LNCAP (cell line): ENCODE results near the gene ENOPH1.

ENCODE experiments used
- TF ChIP-seq, protein P1 (sequence below): fragments of 450-650 bp; IDR thresholded peaks from 2 replicates; pipeline ENCODE4 v1.5.1; 2017; ENCODE audit warnings: mild to moderate bottlenecking

ENOPH1 gene

DNA sequence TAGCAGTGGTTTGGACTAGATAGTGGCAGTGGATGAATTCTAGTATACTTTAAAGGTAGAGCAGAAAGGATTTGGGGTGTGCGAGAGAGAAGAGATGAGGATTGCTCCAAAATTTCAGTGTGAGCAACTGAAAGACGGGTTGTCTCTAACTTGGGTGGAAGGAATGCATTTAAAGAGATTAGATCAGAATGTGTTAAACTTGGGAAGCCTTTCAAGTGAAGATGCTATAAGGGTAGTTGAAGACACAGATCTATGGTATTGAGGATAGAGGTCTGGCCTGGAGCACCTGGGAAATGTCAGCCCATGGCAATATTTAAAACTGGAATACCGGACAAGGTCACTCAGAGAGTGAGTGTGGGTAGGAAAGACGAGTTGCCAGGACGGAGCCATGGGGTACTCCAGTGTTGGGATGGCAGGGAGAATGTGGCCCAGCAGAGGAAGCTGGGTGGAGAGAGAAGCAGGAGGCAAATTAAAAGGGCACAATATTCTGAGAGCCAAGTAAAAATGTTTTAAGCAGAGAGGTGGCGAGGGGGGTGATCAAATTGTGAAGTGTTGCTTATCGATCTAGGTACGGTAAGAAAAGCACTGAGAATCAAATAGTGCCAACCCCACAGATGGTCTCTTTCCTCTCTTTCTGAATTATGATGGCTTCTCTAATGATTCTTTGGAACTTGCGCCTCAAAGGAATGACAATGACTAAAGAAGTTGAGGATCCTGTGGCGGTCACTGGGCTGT is 50.5 kb downstream of the ENOPH1 start:
- TF ChIP-seq, protein P1, sequence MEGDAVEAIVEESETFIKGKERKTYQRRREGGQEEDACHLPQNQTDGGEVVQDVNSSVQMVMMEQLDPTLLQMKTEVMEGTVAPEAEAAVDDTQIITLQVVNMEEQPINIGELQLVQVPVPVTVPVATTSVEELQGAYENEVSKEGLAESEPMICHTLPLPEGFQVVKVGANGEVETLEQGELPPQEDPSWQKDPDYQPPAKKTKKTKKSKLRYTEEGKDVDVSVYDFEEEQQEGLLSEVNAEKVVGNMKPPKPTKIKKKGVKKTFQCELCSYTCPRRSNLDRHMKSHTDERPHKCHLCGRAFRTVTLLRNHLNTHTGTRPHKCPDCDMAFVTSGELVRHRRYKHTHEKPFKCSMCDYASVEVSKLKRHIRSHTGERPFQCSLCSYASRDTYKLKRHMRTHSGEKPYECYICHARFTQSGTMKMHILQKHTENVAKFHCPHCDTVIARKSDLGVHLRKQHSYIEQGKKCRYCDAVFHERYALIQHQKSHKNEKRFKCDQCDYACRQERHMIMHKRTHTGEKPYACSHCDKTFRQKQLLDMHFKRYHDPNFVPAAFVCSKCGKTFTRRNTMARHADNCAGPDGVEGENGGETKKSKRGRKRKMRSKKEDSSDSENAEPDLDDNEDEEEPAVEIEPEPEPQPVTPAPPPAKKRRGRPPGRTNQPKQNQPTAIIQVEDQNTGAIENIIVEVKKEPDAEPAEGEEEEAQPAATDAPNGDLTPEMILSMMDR: no peak

DNA sequence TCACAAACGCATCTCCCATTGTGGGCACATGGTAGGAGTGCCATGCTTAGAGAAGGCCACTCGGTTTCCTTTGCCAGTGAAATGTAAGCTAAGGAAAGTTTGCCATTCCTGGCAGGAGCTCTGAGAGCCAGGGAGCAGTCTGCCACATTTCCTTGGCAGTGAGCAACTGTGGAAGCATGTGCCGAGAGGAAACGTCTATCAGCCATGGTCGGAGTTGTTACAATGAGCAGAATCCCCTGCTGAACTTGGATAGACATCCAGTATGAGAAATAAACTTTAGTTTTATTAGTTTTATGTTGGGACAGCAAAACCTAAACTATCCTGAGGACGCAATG is 51.1 kb downstream of the ENOPH1 start:
- TF ChIP-seq, protein P1: no peak

DNA sequence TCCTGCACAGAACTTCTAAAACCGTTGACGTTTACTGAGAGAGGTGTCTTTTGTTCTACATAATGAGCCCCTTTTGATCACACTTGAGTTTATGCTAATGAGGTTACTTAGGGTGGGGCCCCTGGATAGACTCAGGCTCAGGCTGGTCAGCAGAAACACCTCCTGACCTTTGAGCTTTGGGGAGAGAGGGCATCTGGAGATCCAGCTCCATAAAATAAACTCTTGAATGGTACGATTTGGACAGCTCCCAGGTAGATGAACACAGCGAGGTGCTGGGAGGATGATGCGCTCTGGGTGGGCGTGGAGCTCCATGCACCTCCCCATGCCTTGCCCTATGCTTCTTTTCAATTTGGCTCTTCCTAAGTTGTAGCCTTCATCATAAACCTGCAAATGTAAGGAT is 52.0 kb downstream of the ENOPH1 start:
- TF ChIP-seq, protein P1: no peak

DNA sequence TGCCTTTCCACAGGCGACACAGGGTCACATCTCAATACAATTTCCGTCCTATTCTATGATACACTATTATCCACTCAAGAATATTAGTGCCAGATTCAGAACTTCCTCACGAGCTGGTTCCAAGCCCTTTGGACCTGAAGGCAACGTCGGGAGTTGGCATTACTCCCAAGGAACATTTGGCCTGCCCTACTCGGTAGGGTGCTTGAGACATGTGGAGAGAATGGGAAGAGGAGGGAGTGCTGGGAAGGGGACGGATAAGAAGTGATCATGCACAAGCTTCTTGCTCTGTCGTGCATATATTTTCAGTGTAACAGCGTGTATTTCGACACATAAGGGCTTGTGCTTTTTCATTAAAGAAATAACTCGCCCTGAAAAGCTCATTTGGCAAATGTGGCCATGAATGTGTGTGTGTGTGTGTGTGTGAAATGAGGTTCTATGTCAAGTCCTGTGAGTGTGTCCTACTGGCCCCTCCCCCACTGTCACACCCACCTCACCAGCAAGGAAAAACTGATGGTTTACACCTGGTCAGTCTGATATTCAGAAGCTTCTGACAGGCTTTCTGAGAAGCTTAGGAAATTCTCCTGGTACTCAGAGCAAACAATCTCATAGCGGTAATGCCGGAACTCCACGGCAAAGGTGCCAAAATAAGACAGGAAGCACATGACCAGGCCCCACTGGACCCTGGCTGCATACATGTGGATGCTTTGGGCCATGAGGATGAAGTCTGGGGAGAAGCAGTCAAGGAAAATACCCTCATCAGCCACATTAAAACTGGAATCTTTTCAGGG is 54.8 kb downstream of the ENOPH1 start:
- TF ChIP-seq, protein P1: no peak

DNA sequence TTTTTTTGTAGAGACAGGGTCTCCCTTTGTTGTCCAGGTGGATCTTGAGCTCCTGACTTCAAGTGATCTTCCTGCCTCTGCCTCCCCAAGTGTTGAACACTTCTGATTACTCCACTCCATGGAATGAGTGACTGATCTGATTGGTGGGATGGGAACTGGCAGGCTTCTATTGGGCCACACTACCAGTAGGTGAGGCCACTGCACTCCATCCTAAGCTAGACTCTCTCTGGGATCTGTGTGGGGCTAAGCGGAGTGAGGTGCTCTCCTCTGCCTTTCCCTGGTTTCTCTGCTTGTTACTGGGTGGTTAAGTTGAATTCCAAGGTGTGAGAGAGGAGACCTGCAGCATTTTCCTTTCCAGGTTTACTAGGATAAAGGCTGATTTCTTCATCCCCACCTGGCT is 58.7 kb downstream of the ENOPH1 start:
- TF ChIP-seq, protein P1: no peak

DNA sequence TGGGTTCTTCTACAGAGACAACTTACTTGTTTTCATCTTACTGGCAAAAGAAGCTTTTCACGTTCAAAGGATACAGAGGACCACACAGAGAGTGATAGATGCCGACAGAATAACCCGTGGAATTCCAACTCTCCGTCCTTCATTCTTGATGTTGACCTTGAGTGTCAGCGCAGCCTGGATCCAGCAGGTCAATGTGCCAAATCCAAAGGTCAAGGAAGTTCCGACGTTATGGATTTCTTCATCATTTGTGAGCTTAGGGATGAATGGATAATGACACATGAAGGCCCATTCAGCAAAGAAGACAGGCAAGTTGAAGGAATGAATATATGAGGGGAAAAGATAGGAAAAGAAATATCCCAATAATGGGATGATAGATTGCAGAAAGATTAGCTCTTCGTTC is 59.6 kb downstream of the ENOPH1 start:
- TF ChIP-seq, protein P1: no peak

DNA sequence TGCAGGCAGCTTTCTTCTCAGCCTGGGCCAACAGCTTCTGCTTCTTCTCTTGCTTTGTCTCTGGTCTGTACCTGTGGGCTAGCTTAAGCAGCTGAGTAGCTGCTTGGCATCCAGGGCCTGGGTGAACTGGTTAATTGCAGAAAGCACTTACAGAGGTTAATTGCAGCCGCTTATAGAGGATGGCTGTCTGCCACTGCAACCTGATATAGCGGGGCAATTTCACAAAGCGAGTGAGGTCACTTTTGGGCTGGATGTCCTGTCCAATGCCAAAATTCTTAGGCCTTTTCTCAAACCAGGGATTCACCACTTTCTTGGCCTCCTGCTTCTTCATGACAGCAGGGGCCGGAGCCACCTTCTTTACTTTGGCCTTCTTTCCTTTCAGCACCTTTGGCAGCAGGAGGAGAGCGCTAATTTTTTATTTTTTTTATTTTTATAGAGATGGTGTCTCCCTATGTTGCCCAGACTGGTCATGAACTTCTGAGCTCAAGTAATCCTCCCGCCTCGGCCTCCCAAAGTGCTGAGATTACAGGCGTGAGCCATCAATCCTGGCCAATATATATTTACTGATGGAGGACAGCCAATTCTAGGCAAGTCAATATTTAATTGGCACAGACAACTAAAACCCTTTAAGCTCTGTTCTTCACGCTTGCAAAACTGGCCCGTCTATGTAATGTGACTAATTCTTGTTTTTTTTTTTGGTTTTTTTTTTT is 61.0 kb downstream of the ENOPH1 start:
- TF ChIP-seq, protein P1: no peak
